Sciatic nerve (tissue), 2 donors: Measurements from ENCODE around the gene LRCH3. TPM values are rescaled to one million over a fixed set of nuclear protein-coding genes. Genes with fewer than 3 reads are reported as not detected.
"Not testable (repeated sequence)": the region's sequence is repeated elsewhere in the genome, so short reads cannot be mapped to it uniquely, and the experiment has no call there.

Experiments
- ATAC-seq: fragments of 200-7000 bp; cut with Tn5 transposase; one replicate; pipeline ENCODE4 v1.9.1; 2020; ENCODE audit warnings: mild to moderate bottlenecking, moderate library complexity
- DNase-seq: peaks from one replicate; pipeline ENCODE4 v3.0.0-alpha.2; 2020; ENCODE audit warnings: low spot score
- intact Hi-C: fragments of 100-400 bp; cut with DNase I; formaldehyde crosslinking; loops from one replicate; pipeline ENCODE4 v1.14.2; 2022
- total RNA-seq: library from RNA; stranded (reverse); fragmentation: NEBNext Ultra II Directional; extraction: Animal tissue kit (Norgen Biotek cat#: 25700); gene quantifications from one replicate; pipeline ENCODE4 v1.2.1, GENCODE V29; 2021
- donor health status: DM: no; HTN: no; CAD: no.
- donor health status: DM: no; HTN: no; CAD: no.

The LRCH3 gene
- total RNA-seq, 1 donor from 2014 or later, result 89.7 TPM

DNA sequence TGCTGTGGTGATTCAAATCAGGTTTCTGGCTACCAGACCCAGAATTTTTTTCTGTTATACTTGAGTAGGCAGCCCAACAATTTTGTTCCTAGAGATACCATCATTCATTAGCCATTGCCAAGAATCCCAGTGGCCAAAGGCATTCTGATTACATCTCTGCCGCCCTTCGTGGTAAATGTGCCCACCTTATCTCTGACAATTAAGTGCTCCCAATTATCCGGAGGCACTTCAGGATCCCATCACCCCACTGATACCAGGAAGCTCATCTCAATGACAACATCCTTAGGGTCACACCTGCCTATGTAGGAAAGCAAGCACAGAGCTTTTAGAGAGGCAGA, 115.8 kb downstream of the LRCH3 start:
- no peak for DNase-seq
- no peak for ATAC-seq
- intact Hi-C loops, result no loop called here

DNA sequence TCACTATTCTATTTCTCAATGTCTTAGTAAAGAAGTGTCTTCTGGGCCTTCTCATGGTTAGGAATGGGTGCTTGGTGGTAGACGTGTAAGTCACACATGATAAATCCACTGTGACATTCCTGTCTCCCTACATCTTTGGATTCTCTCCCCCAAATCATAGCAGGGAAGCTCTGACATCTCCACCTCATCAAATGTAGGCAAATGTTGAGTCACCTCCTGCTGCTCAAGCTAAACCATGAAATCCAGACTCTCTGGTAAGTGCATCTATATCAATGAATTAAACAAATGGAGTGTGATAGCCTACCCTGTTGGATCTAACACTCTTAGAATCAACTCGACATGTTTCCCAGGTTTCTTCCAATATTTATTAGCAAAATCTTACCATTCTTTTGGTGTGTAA, 116.1 kb downstream of the LRCH3 start:
- DNase-seq, result no peak
- intact Hi-C loops, result no loop called here
- no peak for ATAC-seq

DNA sequence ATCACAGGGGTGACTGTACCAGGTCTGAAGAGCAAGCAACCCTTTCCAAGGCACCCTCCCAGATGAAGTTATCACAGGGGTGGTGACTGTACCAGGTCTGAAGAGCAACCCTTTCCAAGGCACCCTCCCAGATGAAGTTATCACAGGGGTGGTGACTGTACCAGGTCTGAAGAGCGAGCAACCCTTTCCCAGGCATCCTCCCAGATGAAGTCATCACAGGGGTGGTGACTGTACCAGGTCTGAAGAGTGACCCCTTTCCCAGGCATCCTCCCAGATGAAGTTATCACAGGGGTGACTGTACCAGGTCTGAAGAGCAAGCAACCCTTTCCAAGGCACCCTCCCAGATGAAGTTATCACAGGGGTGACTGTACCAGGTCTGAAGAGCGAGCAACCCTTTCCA, 117.5 kb downstream of the LRCH3 start:
- DNase-seq, intact Hi-C loops, ATAC-seq: not testable (repeated sequence)

DNA sequence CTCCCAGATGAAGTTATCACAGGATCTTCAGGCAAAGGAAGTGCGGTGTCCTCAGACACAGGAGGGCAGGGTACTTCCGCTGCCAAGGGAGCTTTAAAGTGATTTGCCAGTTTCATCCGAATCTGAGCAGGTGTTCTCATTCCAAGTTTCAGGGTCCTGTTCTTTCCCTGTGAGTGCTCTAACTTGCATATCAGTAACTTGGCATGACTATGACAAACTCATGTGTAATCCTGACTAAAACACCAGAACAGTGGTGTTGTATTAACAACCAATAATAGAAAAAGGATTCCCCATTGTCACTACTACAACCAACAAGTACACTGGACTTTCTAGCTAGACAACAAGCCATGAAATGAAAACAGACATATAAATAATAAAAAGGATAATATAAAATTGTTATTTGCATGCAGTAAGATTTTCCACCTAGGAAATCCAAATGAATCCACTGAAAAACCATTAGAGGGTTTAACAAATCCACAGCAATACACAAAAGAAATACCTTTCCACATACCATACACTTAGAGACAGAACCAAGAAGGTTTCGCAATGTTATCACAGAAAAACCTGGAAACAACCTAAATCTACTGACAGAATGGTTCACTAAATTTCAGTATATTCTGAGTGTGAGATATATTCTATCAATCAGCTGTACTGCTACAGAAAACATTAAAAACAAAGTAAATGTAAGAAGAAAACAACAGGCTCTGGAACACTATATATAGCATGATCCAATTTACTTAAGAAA, 118.1 kb downstream of the LRCH3 start:
- intact Hi-C loops, result no loop called here
- ATAC-seq (no peak), DNase-seq (no peak)

DNA sequence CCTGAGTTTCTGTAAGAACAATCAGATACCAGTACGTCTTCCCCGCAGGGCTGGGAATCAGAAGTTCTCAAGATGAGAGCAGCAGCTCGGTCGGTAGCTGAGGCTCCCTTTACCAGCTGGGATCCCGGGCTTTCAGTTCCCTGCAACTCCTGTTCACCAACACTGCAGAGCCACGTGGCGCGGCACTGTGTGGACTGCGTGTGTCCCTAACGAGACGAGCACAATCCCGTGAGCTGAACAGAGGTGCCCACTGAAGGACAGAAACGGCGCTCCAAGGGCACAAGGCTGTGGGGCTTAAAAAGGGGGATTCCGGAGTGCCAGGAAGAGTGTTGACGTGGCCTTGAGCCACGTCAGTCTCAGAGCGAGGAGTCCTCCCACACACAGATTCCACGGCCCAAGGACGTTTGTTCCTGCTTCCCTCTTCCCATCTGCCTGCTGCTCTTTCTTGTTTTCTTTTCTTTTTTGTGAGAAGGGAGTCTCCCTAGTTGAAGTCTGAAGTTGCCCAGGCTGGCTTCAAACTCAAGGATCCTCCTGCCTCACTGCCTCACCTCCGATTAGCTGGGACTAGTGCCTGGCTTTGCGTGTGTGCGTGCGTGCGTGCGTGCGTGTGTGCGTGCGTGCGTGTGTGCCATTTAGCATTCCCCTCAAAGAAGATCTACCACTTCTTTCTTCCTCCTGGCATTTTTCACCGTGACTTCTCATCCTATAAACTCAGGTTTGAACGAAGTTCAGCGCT, 121.9 kb downstream of the LRCH3 start:
- intact Hi-C loops, result no loop called here
- no peak for DNase-seq
- ATAC-seq, result no peak

DNA sequence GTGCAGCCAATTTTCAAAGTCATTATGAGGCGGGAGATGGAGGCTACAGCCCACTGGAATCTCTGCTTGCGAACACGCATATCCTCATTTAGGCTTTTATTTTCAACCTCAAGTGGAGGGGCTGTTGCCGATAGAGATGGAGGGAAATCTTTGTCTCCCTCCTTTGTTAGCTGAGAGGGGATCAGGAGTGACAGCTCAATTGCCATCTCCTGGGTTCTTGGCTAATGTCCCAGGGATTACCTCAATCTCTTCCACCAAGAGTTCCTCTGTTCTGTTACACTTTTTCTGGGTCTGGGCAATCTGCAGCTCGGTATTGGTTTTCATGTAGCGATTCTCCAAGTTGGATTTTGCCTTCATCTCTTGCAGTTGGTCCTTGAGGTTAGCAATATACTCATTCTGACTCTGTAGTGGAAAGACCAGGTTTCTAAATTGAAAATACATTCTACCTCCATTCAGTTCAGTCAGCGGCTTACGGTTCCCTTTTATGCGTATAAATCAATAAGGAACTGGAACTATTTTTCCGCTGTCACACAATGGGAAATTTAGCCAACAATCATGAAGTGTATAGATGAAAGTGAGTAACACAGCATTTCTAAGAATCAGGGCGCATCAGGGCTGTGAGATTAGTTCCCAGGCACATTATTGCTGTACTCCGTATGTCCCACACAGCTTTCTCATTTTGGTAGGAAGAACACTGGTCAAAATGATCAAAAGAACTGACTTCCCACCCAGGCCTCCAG, 122.8 kb downstream of the LRCH3 start:
- DNase-seq (no peak), ATAC-seq (no peak)
- intact Hi-C loops, result no loop called here

DNA sequence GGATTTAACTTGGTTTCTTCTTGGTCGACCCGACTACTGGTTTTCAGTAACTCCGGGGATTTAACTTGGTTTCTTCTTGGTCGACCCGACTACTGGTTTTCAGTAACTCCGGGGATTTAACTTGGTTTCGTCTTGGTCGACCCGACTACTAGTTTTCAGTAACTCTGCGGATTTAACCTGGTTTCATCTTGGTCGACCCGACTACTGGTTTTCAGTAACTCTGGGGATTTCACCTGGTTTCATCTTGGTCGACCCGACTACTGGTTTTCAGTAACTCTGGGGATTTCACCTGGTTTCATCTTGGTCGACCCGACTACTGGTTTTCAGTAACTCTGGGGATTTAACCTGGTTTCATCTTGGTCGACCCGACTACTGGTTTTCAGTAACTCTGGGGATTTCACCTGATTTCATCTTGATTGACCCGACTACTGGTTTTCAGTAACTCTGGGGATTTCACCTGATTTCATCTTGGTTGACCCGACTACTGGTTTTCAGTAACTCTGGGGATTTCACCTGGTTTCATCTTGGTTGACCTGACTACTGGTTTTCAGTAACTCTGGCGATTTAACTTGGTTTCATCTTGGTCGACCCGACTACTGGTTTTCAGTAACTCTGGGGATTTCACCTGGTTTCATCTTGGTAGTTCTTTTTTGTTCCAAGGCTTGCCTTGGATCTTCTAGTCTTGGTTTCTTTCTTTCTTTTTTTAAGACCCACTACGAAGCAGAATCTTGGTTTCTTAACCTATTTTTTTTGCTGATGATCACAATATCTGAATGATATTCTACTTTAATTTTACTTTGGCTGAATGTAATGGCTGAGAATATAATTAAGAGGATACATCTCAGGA, 130.6 kb downstream of the LRCH3 start:
- ATAC-seq, intact Hi-C loops: not testable (repeated sequence)

DNA sequence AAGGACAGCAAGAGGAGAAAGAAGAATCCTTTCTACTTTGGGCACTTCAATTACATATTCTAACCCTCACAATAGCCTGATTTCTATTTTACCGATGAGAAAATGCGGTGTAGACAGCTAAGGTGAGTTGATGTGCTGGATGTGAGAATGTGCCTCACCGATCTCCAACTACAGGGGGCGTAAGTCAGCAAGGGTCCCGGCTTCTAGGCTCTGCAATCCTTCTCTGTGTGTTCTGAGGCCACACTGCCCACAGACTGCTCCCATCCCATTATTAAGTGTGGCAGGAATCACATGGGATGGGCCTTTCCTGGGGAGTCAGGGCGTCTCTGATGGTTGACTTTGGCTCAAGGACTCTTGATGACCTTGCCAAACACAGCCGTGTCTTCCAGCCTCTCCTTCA, 135.4 kb downstream of the LRCH3 start:
- DNase-seq (no peak), ATAC-seq (no peak)
- intact Hi-C loops, result no loop called here

More for the DNA sequence above, 130.6 kb downstream of the LRCH3 start:
- DNase-seq, result not testable (repeated sequence)

DNA sequence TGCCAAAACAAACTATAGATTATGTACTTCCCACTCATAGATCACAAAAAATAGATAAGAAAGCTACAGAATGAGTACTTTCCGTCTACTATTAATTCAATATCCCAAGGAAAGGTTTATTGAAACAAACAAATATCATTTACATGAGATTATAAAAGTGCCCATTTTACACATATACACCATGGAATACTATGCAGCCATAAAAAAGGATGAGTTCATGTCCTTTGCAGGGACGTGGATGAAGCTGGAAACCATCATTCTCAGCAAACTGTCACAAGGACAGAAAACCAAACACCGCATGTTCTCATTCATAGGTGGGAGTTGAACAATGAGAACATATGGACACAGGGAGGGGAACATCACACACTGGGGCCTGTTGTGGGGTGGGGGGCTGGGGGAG, 136.5 kb downstream of the LRCH3 start:
- DNase-seq, ATAC-seq, intact Hi-C loops: not testable (repeated sequence)

DNA sequence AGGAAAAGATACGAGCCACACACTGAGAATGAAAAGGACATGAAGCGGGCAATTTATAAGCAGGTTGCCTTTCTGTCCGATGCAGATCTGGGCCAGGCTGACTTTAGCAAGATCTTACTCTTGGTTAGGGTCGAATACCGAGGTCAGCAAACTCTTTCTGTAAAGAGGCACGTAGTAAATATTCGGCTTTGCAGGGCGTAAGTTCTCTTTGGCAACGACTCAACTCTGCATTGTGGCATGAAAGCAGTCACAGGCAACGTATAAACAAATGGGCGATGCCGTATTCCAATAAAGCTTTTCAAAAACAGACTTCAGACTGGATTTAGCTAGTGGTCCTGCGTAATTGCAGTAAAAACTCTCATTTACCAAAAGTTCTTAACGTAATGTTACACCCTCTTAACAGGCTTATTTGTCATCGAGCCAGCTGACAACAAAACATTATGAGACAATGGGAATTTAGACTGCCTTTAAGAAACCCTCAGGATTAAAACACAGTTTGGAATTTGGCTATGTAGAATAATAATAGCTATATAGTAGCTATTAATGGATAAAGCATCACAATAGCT, 145.8 kb downstream of the LRCH3 start:
- intact Hi-C loops, result no loop called here
- ATAC-seq, result no peak
- DNase-seq, result no peak

Other genes with a start within 250 kb of the LRCH3 start
- gene BDH1, start 235.3 kb upstream of the LRCH3 start, total RNA-seq, result 9.7 TPM
- 47.9 TPM for gene RUBCN, start 54.4 kb upstream of the LRCH3 start, total RNA-seq
- gene FYTTD1, start 41.4 kb upstream of the LRCH3 start, total RNA-seq, result 66.8 TPM
- gene RPL35A, start 158.9 kb downstream of the LRCH3 start, total RNA-seq, result 724 TPM
- 12.2 TPM for gene LMLN, start 169.0 kb downstream of the LRCH3 start, total RNA-seq